Activated CD8-positive, alpha-beta memory T cell treated with anti-CD3 and anti-CD28 coated beads for 48 hours (primary cell): Measurements from ENCODE around the gene FAM120AOS.
A peak's percentile ranks its signal among the peaks of the same experiment; 100 is the strongest.

ENCODE experiments used
- DNase-seq, 3 experiments: peaks; one replicate each; pipeline ENCODE4 v3.0.0-alpha.2; 2020; ENCODE audit warnings: low read depth in 2 of 3, low spot score in 2 of 3

The FAM120AOS gene

DNA sequence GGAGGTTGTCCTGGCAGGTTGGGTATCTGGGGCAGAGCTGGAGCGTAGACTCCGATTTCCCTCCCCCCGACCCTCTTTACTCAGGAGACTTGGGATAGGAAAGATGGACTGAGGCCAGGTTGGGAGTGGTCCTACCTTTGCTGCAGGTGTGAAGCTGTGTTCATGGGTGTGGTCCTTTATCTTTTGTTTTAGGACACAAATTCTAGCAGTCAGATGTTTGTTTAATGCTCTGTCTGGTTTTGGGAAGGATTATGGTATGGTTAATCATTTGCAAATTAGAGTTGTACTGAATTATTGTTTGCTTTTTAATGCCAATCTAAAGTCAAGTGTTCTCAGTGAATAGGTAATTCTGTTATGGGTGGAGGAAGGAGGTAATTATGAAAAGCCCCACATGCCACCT, 14.1 kb upstream of the FAM120AOS start:
- DNase-seq = no peak

DNA sequence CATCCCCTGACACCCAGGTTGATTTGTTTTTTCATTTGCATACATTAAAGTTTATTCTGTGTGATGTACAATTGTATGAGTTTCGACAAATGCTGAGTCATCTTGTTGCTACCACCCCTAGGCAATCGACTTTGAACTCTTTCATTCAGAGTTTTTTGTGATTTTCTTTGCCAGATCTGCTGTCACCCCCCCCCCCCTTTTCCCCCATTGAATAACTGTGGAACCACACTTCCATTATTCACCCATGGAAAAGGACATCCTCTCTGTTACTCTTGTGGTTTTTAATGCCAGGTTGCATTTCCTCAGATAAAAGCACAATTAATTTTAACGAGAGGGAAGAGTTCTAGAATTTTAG, 13.7 kb upstream of the FAM120AOS start:
- DNase-seq = no peak

GRCh38 chr9:93466416-93467061, 13.2 kb upstream of the FAM120AOS start:
- DNase-seq = no peak

GRCh38 chr9:93465855-93466254, 12.5 kb upstream of the FAM120AOS start:
- no peak for DNase-seq

DNA sequence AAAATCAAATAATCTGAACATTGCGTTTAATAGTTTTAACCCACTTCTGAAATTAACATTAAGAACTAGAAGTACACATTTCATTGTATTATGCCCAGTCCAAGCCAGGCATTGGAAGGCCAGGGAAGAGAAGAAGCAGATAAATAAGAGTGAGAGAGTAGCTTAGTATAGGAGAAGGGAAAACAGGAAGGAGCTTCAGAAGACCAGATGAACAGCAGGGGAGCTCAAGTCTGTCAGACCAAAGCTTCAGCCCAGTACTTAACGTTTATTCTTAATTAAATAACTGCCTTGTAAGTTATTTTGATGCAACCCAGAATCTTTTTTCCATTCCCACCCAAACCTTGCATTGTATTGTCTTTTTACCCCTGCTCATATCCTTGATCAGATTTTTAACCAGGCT, 11.5 kb upstream of the FAM120AOS start:
- DNase-seq = no peak

GRCh38 chr9:93464395-93464794, 11.0 kb upstream of the FAM120AOS start:
- DNase-seq = no peak

DNA sequence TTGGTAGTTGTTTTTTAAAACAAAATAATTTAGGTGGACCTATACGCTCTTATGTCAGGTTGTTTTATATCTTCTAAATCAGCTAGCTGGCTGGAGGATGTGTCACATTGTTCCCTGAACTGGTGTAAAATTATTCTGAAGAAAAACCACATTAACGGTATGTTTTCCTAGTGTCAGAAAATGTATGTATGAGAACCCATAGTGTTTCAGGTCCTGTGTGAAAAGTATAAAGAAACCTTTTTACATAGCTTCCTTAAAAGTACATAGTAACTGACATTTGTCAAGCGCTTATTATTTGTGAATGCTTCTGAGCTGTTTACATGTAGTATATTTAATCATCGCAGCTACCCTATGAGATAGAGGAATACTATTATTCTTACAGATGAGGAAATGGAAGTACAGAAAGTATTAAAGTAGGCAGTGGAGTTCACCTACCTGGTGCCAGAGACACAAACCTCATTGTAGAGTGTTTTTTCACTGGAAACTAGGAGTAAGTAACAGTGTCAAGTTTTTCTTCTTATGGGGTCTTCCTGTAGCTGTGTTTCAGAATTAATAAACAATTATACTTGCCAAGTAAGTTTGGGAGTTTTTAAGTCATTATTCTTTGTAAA, 10.4 kb upstream of the FAM120AOS start:
- no peak for DNase-seq

- no peak for DNase-seq
These were observed 8.4 kb upstream of the FAM120AOS start for GRCh38 chr9:93461821-93462220.

DNA sequence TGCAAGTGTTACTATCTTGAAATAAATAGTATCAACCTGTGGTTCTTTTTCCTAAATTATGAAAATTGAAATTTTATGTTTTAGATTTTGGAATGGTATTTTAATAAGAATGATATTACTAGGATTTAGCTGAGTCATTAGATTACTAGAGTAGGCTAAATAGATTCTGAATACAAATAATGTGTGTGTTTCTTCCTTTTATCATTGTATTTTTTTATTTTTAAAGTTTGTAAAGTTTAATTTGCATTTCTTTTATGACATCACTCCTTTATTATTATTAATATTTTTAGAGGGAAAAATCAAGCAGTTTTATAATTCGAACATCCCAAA, 8.0 kb upstream of the FAM120AOS start:
- no peak for DNase-seq

DNA sequence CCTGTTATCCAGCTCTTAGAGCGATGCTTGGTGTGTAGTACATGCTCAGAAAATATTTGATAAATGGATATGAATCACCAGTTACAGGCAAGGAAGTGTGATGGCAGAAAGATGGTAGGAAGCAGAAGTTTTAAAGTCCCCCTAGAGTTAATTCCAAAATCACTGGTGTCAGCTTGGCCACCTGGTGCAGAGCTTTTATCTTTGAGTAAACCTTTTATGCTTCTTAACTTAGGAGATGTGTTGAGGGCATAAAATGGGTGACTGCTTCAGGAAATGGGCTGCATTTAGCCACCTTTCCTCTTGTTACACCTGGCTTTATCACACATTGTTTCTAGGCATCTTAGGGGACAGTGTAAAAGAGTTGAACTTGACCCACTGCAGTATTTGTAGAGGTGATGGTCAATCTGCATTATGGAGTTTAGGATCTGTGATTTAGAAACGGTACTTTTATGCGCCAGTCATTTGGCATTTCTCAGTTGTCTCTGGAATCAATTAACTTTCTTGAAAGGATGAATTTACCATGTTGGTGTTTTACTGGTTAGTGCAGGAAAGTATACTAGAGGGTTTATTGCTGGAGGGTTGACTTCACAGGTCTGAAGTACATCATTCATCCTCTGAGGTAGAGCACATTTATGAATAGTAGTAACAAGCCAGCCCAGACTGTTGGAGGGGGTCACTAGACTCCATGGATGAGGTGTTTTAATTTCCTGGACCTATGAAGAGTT, 7.5 kb upstream of the FAM120AOS start:
- no peak for DNase-seq

- no peak for DNase-seq
These were observed 6.1 kb upstream of the FAM120AOS start for GRCh38 chr9:93459432-93459847.

DNA sequence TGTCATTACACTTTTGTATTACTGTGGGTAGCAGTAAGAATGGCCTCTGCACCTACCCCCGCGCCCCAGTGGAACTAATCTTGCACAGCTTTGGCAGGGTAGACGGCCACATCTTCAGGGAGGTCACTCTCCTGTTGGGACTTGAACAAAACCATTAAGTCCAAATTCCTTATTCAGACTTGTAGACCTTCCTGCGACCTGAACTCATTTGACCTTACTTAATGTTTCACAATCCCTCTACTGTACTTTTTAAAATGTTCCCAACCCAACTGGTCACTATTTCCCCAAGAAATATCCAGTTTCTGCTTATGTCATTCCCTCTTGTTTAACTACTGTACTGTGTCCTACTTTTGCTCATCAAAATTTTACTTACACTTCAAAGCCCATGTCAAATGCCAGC, 5.3 kb upstream of the FAM120AOS start:
- DNase-seq = no peak

DNA sequence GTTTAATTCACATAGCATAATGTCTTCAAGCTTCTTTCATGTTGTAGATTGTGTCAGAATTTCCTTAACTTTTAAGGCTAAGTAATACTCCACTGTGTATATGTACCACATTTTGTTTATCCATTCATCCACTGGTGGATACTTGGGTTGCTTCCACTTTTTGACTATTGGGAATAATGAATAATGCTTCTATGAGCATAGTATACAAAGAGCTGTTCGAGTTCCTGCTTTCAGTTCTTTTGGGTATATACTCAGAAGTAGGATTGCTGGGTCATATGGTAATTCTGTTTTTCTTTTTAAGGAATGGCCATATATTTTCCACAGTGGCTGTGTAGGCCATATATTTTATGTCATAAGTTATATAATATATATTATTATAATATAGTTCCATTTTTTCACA, 3.6 kb upstream of the FAM120AOS start:
- no peak for DNase-seq

DNA sequence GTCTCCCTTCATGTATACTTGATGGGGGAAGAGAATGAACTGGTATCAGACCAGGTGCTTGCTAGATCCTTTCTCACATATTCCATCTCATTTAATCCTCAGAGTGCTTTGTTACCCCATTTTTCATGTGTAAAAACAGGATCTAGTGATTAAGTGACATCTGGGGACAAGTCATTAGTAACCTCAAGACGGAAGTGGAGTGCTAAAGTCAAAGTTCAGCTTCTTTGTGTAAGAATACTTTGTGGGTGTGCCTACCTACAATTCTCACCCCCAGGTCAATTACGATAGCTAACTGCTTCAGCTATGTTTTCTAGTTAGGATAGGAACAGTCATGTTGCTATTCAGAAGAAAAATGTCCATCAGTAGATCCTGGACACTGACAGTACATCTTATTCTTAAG, 3.1 kb upstream of the FAM120AOS start:
- no peak for DNase-seq

DNA sequence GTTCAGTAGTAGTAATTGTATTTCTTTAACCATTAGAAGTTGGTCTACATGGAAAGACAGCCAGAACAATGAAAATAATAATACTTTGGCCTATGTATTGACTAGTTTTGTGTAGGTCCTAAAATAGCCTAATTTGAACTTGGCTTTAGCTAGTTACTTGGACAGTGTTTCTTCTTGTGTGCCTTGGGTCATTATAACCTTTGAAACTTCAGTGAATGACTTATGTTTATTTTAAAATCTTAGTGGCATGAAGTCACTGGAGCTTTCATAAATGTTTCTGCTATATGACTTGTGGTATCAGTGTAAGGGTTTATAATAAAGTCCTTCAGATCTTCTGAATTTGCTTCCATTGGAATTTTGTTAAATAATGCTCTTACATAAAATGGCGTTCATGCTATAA, 2.6 kb upstream of the FAM120AOS start:
- DNase-seq = no peak

GRCh38 chr9:93452710-93453046, 703 bp downstream of the FAM120AOS start:
- DNase-seq = peak in 2 of 3 experiments; percentile 6 to 8

GRCh38 chr9:93451849-93452709, 1.3 kb downstream of the FAM120AOS start:
- peak; percentile 26 to 40 (median 39) for DNase-seq

- DNase-seq = peak; percentile 37 to 59 (median 40)
These were observed 2.2 kb downstream of the FAM120AOS start, which contains the start of gene FAM120A for GRCh38 chr9:93450945-93451815. FAM120A (plus strand) TSS chr9:93451685; CDS start chr9:93451916, 231 bp downstream.

DNA sequence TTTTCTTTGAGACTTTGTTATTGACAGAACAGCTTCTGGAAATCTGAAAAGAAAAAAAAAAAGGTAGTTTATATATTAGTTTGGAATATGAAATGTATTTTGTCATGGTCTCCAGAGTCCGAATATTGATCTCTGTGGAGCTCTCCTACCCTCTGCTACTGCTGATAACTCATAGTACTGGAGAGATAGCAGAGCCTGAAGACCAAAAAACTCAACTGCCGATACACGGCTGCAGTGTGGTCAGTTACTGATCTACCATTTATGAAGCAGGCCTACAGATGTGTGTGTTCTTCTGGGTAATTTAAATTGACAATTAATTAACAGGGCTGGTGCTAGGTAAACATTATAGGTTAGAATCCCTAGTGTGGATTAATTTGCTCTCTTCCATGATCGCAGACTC, 5.7 kb downstream of the FAM120AOS start:
- DNase-seq = no peak

GRCh38 chr9:93446073-93446472, 7.3 kb downstream of the FAM120AOS start:
- no peak for DNase-seq
